ENCODE results near the gene DMD.

DNA sequence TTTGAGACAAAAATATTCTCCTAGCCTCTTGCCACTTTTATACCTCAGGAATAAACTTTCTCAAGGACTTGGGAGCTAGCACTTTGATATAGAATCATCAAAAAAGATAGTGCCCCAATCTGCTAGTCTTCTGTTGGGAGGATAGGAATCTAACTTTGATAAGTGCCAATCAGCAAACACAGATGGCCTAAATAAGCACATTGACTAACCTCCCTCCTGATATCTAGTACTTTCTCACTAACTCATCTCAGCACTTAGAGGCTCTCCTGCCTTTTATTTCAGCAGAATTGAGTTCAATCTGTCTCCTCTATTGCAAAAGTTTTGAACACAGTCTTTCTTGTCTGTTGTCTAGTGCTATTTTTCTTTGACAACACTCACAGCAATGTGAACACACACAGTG is 1341.1 kb downstream of the DMD start:
- TF ChIP-seq, protein P1, sequence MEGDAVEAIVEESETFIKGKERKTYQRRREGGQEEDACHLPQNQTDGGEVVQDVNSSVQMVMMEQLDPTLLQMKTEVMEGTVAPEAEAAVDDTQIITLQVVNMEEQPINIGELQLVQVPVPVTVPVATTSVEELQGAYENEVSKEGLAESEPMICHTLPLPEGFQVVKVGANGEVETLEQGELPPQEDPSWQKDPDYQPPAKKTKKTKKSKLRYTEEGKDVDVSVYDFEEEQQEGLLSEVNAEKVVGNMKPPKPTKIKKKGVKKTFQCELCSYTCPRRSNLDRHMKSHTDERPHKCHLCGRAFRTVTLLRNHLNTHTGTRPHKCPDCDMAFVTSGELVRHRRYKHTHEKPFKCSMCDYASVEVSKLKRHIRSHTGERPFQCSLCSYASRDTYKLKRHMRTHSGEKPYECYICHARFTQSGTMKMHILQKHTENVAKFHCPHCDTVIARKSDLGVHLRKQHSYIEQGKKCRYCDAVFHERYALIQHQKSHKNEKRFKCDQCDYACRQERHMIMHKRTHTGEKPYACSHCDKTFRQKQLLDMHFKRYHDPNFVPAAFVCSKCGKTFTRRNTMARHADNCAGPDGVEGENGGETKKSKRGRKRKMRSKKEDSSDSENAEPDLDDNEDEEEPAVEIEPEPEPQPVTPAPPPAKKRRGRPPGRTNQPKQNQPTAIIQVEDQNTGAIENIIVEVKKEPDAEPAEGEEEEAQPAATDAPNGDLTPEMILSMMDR (IDR thresholded peaks at IDR 0.05; ENCODE audit: low read length) = no peak
- TF ChIP-seq EZH2phosphoT487 (IDR thresholded peaks at IDR 0.05; ENCODE audit: low read length) = no peak

All from MM.1S (cell line).